HG03354 (cell line): ENCODE measurements around the gene TFB2M.

Experiments
- ATAC-seq: cut with Tn5 transposase; IDR thresholded peaks from one replicate; pipeline ENCODE4 v1.9.1; 2021; ENCODE audit warnings: mild to moderate bottlenecking; ENCODE audit not compliant: unreplicated experiment, poor library complexity, severe bottlenecking

The TFB2M gene

GRCh38 chr1:246518456-246519205 lies 47.4 kb downstream of the TFB2M start:
- no peak for ATAC-seq

GRCh38 chr1:246517391-246517790 lies 48.7 kb downstream of the TFB2M start:
- no peak for ATAC-seq

- no peak for ATAC-seq
These were observed 49.9 kb downstream of the TFB2M start for GRCh38 chr1:246516126-246516525.

GRCh38 chr1:246515390-246516005 lies 50.6 kb downstream of the TFB2M start:
- no peak for ATAC-seq

- no peak for ATAC-seq
These were observed 52.3 kb downstream of the TFB2M start for GRCh38 chr1:246513619-246514343.

GRCh38 chr1:246513041-246513440 lies 53.0 kb downstream of the TFB2M start:
- no peak for ATAC-seq

GRCh38 chr1:246512635-246513034 lies 53.4 kb downstream of the TFB2M start:
- no peak for ATAC-seq

GRCh38 chr1:246512230-246512629 lies 53.8 kb downstream of the TFB2M start:
- ATAC-seq = no peak

GRCh38 chr1:246511203-246511602 lies 54.9 kb downstream of the TFB2M start:
- ATAC-seq = no peak

GRCh38 chr1:246510147-246511030 lies 55.7 kb downstream of the TFB2M start:
- no peak for ATAC-seq

GRCh38 chr1:246508897-246509688 lies 57.0 kb downstream of the TFB2M start:
- no peak for ATAC-seq

- ATAC-seq = peak; percentile 90
These were observed 59.2 kb downstream of the TFB2M start, which contains the start of gene SMYD3 for GRCh38 chr1:246506674-246507481. SMYD3 (minus strand) TSS chr1:246507279.

GRCh38 chr1:246506367-246506673 lies 59.7 kb downstream of the TFB2M start:
- ATAC-seq = peak; percentile 12

- no peak for ATAC-seq
These were observed 62.7 kb downstream of the TFB2M start for GRCh38 chr1:246503341-246503740.

GRCh38 chr1:246497331-246497915 lies 68.6 kb downstream of the TFB2M start:
- ATAC-seq = peak; percentile 82

- ATAC-seq = no peak
These were observed 73.3 kb downstream of the TFB2M start for GRCh38 chr1:246492611-246493245.

- ATAC-seq = no peak
These were observed 74.5 kb downstream of the TFB2M start for GRCh38 chr1:246491551-246492053.
